ENCODE measurements around the gene MAP7D2.

MAP7D2 gene

DNA sequence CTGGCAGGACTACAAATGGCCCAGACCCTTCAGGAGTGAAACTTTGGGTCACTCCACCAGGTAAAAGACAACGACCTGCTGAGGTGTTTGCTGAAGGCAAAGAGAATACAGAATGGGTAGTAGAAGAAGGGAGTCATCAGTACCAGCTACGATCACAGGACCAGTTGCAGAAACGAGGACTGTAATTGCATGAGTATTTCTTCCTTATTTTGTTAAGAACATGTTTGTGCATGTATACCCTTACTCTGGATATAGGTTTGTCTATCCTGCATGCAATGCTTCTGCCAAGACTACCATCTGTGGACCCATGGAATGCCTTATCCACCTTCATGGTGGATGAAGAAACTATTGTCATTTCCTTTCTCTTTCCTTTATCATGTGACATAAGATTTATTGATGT is 77.7 kb downstream of the MAP7D2 start:
- DNase-seq (ENCODE audit: low spot score) = no peak

DNA sequence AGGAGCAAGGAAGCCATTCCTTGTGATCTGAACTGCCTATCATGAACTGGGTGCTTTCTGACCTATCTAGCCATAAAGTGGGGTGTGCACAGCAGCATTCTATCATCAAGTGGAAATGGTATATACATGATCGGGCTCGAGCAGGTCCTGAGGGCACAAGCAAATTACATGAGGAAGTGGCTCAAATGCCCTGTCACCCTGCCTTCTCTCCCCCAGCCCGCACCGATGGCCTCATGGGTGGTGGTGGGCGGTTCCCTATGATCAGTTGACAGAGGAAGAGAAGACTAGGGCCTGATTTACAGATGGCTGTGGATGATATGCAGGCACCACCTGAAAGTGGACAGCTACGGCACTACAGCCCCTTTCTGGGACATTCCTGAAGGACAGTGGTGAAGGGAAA is 79.5 kb downstream of the MAP7D2 start:
- DNase-seq (ENCODE audit: low spot score) = no peak

DNA sequence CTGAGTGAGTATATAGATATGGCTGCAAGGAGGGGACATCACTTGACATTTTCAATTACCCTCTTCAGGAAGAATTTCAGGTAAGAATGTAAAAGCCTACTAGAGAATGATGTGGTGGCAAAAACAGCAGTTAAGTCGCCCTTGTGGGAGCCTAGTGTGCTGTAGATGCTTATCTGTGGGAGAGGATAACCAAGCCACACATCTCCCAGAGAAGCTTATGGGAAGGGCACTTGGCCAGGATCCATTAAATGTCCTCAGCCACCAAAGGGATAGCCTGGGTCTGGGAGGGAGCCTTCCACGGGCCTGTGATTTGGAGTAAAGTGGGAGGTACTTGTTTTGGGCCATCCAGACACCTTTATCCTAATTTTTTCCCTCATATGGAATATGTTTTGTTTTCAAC is 84.5 kb downstream of the MAP7D2 start:
- DNase-seq (ENCODE audit: low spot score) = no peak

DNA sequence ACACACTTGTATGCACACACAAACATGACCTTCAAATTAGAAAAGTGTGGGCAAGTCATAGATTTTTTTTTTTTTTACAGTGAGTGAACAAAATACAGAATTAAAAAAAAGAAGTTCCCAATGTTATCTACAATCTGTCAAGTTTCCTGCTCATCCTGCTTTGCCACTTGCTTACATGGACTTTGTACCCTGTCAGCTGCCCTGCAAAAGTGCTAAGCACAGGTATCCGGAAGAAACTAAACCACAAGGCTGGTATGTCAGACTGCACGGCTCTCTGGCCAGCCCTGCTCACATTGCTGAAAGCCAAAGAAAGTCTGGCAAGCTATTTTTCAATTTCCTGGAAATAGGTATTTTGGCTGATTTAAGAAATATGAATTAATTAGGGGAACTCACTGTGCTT is 87.0 kb downstream of the MAP7D2 start:
- no peak for DNase-seq (ENCODE audit: low spot score)

DNA sequence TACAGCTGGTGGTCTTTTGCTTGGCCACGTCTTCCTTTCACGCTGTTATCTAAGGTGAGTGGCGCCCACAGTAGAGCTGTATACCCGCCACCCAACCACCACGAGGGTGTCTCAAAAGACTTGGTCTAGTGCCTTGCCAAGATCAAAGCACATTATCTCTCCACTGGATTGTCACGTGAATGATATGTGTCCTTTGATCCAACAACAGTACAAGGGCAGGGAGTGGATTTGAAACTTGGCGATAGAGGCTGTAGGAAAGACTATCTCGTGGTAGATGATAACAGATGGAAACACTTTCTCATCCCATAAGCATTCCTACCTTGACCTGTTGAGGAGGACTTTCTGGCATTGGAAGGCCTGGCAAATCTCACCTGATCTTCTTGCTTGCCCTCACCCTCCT is 88.1 kb downstream of the MAP7D2 start:
- DNase-seq (ENCODE audit: low spot score) = no peak

DNA sequence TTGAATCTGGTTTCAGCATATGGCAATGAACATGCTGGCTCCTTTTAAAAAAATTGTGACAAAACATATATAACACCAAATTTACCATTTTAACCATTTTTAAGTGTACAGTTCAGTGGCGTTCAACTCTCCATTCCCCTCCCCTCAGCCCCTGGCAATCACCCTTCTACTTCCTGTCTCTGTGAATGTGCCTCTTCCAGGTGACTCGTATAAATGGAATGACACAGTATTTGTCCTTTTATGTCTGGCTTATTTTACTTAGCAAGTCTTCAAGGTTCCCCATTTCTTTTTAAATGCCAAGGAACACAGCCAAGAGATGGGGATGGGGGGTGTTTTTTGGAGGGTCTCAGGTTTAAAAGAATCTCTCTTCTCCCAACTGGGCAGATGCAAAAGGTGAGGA is 90.4 kb downstream of the MAP7D2 start:
- no peak for DNase-seq (ENCODE audit: low spot score)

DNA sequence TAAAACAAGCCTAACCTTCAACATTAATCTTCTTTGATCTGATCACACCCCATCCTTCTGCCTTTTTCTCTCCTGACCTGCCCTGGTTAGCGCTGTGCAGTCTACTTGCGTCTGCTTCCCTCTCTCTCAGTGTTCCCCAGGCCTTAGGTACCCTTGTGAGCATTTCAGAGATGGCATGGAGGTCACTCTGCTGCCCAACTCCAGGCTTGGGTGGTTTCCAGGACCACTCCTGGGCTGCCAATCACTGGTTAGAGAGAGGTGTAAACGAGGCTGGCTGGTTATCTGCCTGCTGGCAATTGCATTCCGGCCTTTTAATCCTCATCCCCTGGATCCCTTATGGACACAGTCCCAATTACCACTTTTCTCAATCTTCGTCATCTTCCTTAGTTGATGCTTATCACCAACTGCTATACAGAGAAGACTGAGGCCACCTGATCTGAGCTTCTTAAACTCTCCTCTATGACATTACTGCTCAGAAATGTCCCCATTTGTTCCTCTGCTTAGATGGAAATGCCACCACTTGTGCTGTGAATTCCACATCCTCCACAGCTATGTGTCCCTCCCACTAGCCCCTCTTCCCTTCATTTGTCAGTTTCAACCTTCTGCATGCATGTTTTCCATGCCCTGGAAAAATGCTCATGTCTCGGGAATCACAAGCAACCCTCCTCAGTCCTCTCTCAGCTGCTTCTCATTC is 96.9 kb downstream of the MAP7D2 start:
- DNase-seq (ENCODE audit: low spot score) = no peak

DNA sequence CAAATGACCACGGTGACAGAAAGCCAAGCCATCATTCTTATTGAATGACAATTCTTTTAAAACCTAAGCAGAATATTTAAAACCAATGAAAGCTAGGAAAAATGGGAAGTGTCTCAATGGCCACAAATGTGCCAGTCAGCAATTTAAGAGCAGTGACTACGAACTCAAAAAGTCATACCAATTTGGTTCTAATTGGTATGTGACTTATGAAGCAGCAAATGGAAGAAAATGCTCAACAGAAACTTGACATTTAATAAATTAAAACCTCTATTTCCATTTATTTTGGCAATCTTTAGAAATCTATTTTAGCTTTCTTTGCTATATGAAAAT is 100.1 kb downstream of the MAP7D2 start:
- no peak for DNase-seq (ENCODE audit: low spot score)

DNA sequence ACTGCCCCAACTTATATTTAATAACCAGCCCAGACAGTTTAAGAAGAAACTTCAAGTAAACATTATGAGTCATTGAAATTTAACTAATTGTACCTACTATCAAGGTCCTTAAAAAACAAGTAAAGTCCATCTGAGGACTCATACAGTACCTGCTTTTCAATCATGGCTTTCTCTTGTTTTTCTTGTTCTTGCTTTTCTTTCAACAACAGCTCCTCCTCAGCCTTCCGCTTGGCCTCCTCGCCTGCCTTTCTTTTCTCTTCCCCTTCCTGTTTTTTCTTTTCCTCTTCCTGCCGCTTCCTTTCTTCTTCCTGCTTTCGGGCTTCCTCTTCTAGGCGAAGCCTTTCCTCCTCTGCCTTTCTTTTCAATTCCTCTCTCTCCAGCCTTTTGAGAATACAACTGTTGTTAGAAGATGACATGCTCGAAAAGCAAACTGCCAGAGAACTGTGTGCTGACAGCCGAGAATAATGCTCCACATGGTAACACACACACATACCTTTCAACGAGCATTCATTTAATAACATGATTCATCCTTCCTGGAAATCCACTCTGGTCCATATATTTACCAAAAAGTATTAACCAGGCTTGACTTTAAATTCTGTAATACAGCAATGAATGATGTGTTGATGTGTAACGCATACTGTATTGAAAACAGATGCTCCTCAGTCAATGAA is 100.6 kb downstream of the MAP7D2 start:
- no peak for DNase-seq (ENCODE audit: low spot score)

DNA sequence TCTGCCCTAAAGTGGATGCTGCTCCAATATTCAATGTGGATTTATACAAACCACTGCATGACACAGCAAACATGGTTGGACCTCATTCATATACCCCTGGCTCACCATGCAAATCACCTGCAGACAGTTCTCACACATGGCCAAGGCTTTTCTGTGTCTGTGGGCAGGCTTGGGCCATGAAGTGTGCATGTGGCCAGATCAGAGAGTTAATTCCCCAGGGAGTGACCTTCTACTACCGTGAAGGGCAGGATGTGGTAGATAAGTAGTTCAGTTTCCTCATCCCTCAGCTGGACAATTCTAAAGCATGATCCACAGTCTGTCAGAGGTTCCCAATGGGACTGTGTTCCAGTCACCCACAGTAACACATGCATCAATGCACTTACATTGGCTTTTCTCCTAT is 101.3 kb downstream of the MAP7D2 start:
- no peak for DNase-seq (ENCODE audit: low spot score)

DNA sequence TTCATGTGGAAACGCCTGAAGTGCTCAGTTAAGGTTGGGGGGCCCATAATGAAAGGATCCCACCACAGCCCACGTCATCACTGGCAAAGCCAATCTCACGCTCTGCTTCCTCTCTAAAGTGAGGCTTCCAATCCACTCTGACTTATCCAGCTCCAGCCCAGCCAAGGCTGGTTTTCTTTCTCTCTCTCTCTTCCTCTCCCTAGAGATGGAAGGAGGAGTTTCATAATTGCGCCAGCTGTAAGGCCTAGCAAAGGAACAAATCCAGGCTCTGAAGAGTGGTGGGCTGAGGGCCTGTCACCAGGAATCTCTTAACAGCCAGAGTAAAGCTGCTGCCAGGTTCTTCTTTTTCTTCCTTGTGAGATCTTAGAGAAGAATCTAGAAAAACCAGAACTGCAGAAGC is 105.1 kb downstream of the MAP7D2 start:
- no peak for DNase-seq (ENCODE audit: low spot score)

DNA sequence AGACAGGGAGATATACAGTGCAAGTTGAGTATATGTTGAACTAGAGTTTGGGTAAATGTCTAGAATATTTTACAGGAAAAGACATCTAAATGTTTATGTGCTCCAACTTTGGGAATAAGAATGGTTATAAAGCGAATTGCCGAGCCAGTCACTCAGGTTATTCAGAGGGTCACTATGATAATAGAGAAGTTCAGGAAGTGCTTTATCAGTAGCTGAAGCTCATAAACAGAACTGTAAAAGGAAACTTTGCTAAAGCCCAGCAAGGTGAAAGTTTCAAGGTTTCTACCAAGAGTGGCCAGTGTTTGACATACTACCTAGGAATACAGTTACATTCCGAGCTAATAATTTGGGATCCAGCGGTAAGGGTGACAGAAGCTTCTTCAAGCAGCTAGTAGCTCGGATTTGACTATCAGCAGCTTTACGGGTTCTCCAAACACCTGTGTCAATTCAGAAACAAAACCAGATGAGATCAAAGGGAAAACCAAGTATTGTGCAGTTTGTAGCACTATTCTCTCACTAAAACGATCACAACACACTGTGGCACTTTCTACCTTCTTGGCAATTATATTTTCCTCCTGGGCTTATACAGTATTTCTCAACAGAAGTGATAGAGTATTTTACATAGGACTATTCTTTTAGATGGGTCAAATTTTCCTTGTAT is 108.6 kb downstream of the MAP7D2 start:
- no peak for DNase-seq (ENCODE audit: low spot score)

DNA sequence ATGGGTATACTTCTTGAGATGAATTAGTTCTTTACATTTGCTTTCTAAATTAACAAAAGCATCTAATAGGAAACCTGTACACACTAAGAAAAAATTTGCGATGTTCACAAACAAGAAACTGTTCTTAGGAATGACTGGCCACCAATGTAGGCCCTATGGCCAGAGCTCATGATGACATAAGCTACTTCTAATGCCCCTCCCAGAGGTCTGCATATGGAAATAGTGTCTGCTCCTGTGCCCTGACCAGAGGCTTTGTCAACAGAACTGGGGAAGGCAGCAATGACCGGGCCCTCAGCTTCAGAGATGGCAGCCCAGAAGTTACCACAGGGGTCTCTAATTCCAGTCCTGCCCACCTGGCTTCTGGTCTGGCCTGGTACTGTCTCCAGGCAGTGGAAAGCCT is 110.8 kb downstream of the MAP7D2 start:
- DNase-seq (ENCODE audit: low spot score) = no peak

DNA sequence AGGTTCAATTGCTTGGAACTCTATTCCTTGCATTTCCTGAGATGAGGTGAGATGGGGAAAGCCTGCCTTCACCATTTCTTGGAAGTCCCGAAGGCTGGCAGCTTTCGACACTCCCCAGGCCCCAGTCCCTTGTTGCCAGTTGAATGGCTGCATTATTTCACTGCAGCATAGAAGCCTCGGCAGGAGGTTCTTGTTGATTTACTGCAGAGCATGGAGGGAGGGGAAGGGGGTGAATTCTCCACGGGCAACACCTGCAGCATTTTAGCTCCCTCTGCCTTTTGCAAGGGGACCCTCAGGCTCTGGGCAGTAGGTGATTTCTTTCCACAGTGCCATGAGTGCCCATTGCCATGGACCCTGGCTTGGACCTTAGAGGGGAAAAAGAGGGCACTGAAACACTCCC is 115.1 kb downstream of the MAP7D2 start:
- no peak for DNase-seq (ENCODE audit: low spot score)

DNA sequence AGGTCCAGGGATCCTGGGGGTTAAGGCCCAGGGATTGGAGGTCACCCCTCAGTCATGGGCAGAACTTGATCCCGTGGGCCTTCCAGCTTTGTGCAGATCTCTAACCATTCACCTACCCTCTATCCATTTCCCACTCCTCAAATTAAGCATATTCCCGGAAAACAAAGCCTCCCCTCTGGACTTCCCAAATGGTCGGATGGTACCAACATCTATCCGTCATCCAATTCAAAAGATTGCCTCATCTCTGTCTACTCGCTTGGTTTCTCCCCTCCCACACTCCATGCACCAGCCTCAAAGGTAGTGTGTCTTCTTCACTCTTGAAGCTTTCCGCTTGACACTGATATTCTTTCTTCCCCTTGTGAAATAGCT is 125.4 kb downstream of the MAP7D2 start:
- DNase-seq (ENCODE audit: low spot score) = no peak

DNA sequence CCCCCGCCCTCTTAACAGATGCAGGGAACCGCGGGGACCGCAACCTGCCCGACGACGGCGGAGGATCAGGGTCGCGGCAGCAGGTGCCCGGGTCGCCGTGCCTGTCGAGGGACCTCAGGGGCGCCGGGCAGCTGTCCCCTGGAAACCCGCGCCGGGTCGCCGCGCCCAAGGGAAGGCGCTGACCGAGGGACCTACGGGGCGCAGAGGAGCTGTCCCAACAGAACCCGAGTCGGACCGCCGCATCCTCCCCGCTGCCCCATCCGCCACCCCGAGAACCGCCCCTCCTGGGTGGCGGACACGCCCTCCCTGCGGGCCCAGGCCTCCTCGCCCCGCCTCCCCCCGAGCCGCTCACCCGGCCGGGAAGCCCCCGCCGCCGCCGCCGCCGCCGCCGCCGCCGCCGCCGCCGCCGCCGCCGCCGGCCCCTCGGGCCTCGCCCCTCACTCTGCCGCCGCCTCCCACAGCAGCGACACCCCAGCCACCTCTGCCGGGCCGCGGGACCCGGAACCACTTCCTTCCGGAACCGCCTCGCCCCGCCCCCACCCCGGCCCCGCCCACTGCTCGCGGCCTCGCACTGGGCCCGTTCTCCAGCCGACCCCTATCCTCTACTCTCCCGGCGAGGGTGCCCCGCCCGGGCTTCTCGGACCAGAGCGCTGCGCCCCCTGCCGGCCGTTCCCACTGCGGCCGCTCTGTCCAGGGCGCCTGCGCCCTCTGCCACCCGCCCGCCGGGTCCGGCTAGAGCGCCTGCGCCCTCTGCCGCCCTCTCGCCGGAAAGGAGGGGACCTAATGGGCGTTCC is 126.0 kb downstream of the MAP7D2 start, which contains the start of gene BCLAF3:
Gene BCLAF3, minus strand, starts transcription at position 506 of the 794 bp plus-strand sequence. CDS start 20,797 bp downstream, outside the sequence.
- DNase-seq (ENCODE audit: low spot score) = peak; percentile 87

DNA sequence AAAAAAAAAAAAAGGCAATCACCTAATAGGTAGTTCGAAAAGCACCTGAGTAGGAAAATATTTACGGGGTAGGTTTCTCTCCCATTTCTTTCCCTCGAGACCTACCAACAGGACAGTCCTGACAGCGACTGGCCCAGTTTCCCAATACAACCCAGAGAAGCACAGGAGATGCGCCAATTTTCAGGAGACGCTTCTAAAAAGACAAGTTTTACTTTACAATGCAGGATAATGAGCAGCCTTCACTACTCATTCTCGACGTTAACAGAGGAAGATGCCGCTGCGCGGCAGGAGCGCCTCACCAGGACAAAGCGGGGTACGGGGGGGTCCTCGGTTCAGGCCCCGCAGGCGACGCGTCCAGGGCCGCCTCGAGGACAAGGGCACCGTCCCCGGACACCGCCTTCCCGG is 126.6 kb downstream of the MAP7D2 start:
- DNase-seq (ENCODE audit: low spot score) = no peak

DNA sequence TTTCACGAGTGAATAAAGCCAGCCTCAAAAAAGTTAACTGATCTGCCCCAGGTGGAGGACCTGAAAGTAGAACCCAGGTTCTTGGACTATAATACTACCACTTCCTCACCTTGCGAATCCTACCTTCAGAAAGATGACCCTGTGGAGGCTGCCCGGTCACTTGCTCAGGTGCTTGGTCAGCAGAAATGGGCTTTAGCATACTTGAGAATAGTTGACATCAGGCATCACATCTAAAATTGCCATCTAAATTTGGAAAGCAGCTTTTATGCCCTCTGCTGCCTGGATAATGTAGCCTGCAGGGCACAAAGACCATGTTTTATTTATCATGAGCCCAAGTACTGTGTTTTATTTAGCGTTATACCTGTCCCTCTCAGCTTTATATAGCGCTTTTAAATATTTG is 128.9 kb downstream of the MAP7D2 start:
- DNase-seq (ENCODE audit: low spot score) = no peak

DNA sequence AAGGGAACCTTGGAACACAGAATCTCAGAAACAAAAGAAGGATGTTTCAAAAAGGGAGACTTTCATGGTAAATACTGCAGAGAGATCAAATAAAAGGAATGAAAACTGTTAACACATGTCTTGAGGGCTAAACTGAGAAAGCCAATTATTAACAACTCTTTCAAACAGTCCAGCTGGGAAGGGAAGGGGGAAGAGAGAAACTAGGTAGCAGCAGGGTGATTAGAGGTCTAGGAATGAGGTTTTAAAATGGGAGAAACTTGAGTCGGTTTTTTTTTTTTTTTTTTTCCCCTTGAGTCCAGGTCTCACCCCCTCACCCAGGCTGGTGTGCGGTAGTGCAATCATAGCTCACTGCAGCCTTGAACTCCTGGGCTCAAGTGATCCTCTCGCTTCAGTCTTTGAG is 130.2 kb downstream of the MAP7D2 start:
- no peak for DNase-seq (ENCODE audit: low spot score)

DNA sequence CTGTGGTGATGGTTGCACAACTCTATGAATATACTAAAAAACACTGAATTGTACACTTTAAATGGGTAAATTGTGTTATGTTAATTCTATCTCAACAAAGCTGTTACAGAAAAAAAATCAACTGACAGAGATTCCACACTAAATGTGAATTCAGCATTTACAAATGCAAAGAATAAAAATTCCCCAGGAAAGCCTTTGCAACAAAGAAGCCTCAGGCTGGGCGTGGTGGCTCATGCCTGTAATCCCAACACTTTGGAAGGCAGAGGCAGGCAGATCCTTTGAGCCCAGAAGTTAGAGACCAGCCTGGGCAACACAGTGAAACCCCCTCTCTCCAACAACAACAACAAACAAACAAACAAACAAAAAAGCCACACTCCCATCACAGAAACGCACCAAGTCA is 134.8 kb downstream of the MAP7D2 start:
- no peak for DNase-seq (ENCODE audit: low spot score)

DNA sequence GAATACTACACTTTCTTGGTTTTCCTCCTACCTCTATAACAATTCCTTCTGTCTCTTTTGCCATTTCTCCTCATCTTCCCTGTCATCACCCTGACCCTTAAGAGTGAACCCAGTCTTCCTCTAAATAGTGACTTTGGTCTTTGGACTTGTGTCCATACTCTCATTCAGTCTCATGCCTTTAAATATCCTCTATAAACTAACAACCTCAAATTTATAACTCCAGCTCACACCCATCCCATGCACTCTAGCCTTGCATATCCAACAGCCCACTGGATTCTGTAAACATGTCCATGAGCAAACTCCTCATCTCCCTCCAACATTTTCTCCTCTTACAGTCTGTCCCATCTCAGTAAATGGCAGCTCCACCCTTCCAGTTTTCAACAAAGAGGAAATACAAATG is 140.9 kb downstream of the MAP7D2 start:
- no peak for DNase-seq (ENCODE audit: low spot score)

DNA sequence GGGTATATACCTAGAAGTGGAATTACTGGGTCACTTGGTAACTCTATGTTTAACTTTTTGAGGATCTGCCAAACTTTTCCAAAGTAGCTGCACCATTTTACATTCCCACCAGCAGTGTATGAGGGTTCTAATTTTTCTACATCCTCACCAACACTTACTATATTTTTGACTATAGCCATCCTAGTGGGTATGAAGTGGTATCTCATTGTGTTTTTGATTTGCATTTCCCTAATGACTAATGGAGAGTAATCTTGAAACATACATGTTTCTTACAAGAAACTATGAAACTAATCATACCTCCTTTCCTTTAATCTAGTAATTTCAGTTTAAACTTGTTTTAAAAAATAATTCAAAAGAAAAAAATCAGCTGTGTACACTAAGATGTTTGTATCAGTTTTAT is 143.7 kb downstream of the MAP7D2 start:
- no peak for DNase-seq (ENCODE audit: low spot score)

DNA sequence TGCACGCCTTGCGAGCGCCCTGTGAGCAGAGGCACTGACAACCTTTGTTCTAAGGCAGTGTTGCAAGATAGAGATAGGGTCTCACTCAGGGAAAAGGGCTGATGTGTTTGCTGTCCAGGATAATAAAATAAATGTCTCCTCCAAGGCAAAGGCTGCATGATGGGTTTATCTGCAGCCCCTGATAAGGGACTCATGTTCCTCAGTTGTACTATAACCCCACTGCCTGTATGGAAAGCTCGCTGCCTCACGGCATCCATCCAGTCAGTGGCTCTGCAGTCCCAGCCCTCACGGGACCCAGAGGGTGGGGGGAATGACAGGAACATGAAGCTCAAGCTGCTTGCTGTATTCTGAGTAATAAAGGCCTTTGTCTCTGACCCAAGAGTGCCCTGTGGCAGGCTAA is 148.4 kb downstream of the MAP7D2 start:
- DNase-seq (ENCODE audit: low spot score) = no peak
